Neural cell (in vitro differentiated cells): ENCODE data around the gene ZBTB46. TPM values are rescaled to one million over a fixed set of nuclear protein-coding genes. Genes with fewer than 3 reads are reported as not detected.

Experiments used
- H2AFZ ChIP-seq: fragments of 200-600, 300-800 bp; sonication (generic), shearing (Covaris generic); 2 replicates; pipeline ENCODE4 v1.6.0; 2014; ENCODE audit warnings: low read depth, mild to moderate bottlenecking, antibody characterized with exemption, low read length, moderate library complexity
- H3F3A ChIP-seq: fragments of 200-600 bp; shearing (Covaris generic); 2 replicates; pipeline ENCODE4 v1.6.1; 2016; ENCODE audit warnings: mild to moderate bottlenecking, moderate library complexity, mixed read lengths, antibody characterized with exemption, low read length; ENCODE audit not compliant: insufficient read depth, poor library complexity, severe bottlenecking
- H3K27ac ChIP-seq: fragments of 200-600, 300-800 bp; sonication (generic), shearing (Covaris generic); 2 replicates; pipeline ENCODE4 v1.5.1; 2014; ENCODE audit warnings: mild to moderate bottlenecking, low read length, moderate library complexity
- H3K27me3 ChIP-seq: fragments of 300-800, 200-600 bp; sonication (generic), shearing (Covaris generic); 2 replicates; pipeline ENCODE4 v1.6.0; 2014; ENCODE audit warnings: mild to moderate bottlenecking, low read depth, low read length, moderate library complexity; ENCODE audit not compliant: insufficient read depth
- H3K36me3 ChIP-seq: fragments of 300-800, 200-600 bp; sonication (generic), shearing (Covaris generic); 2 replicates; pipeline ENCODE4 v1.5.1; 2014; ENCODE audit warnings: mild to moderate bottlenecking, antibody characterized with exemption, low read length, moderate library complexity; ENCODE audit not compliant: insufficient read depth
- H3K4me2 ChIP-seq: fragments of 300-800, 200-600 bp; sonication (generic), shearing (Covaris generic); 2 replicates; pipeline ENCODE4 v1.6.0; 2014; ENCODE audit warnings: mild to moderate bottlenecking, low read length
- H3K4me3 ChIP-seq: fragments of 300-800, 200-600 bp; sonication (generic), shearing (Covaris generic); 2 replicates; pipeline ENCODE4 v1.5.1; 2014; ENCODE audit warnings: mild to moderate bottlenecking, low read length, moderate library complexity
- H3K79me2 ChIP-seq: fragments of 200-600 bp; shearing (Covaris generic); replicated peaks from 2 replicates; pipeline ENCODE4 v1.6.0; 2014; ENCODE audit warnings: mild to moderate bottlenecking, low read length, moderate library complexity; ENCODE audit not compliant: insufficient read depth
- H3K9ac ChIP-seq: fragments of 300-800, 200-600 bp; sonication (generic), shearing (Covaris generic); 2 replicates; pipeline ENCODE4 v1.6.1; 2016; ENCODE audit warnings: mild to moderate bottlenecking, low read length, mixed read lengths
- H3K9me2 ChIP-seq: fragments of 200-600 bp; shearing (Covaris generic); 2 replicates; pipeline ENCODE4 v1.6.1; 2016; ENCODE audit warnings: mild to moderate bottlenecking, low read length, mixed read lengths; ENCODE audit not compliant: insufficient read depth
- H3K9me3 ChIP-seq: fragments of 200-600, 300-800 bp; sonication (generic), shearing (Covaris generic); 2 replicates; pipeline ENCODE4 v1.6.1; 2016; ENCODE audit warnings: mild to moderate bottlenecking, mixed run types, low read length, moderate library complexity, mixed read lengths
- H4K20me1 ChIP-seq: fragments of 200-600 bp; shearing (Covaris generic); 2 replicates; pipeline ENCODE4 v1.6.1; 2016; ENCODE audit warnings: mild to moderate bottlenecking, mixed run types; ENCODE audit not compliant: insufficient read depth
- CTCF ChIP-seq: fragments of 450-650 bp; IDR thresholded peaks from 2 replicates; pipeline ENCODE4 v1.5.1; 2014; ENCODE audit warnings: antibody characterized with exemption, mild to moderate bottlenecking, moderate library complexity; ENCODE audit not compliant: poor library complexity, severe bottlenecking
- EP300 ChIP-seq: fragments of 450-650 bp; conservative IDR thresholded peaks from 2 replicates; pipeline ENCODE4 v1.6.1; 2014; ENCODE audit warnings: antibody characterized with exemption, mild to moderate bottlenecking, moderate library complexity; ENCODE audit not compliant: poor library complexity, severe bottlenecking
- EZH2 ChIP-seq: fragments of 200-600, 300-800 bp; shearing (Covaris generic), sonication (generic); IDR thresholded peaks from 2 replicates; pipeline ENCODE4 v1.6.1; 2014; ENCODE audit warnings: antibody characterized with exemption, low read length, borderline replicate concordance, mild to moderate bottlenecking; ENCODE audit not compliant: insufficient read depth, poor library complexity, severe bottlenecking
- MXI1 ChIP-seq: fragments of 450-650 bp; conservative IDR thresholded peaks from 2 replicates; pipeline ENCODE4 v1.6.1; 2014; ENCODE audit warnings: antibody characterized with exemption, mild to moderate bottlenecking; ENCODE audit not compliant: poor library complexity, severe bottlenecking
- POLR2AphosphoS5 ChIP-seq: IDR thresholded peaks from 2 replicates; pipeline ENCODE4 v1.6.1; 2012
- RAD21 ChIP-seq: fragments of 450-650 bp; conservative IDR thresholded peaks from 2 replicates; pipeline ENCODE4 v1.6.1; 2014; ENCODE audit warnings: antibody characterized with exemption, mild to moderate bottlenecking, moderate library complexity
- REST ChIP-seq: IDR thresholded peaks from 2 replicates; pipeline ENCODE4 v1.6.1; 2012; ENCODE audit warnings: borderline replicate concordance
- SMC3 ChIP-seq: fragments of 450-650 bp; conservative IDR thresholded peaks from 2 replicates; pipeline ENCODE4 v1.6.1; 2014; ENCODE audit warnings: antibody characterized with exemption, mild to moderate bottlenecking, moderate library complexity; ENCODE audit not compliant: poor library complexity
- TAF1 ChIP-seq: IDR thresholded peaks from 2 replicates; pipeline ENCODE4 v1.6.1; 2012; ENCODE audit warnings: low read depth
- polyA plus RNA-seq: library from polyadenylated mRNA; depleted of rRNA; stranded (reverse); fragments of >200 nt; gene quantifications from 2 replicates; pipeline ENCODE4 v1.2.3, GENCODE V29; 2014

The ZBTB46 gene
- polyA plus RNA-seq, 1 donor from 2014 or later = 15.0 TPM

GRCh38 chr20:63831646-63831992 lies 555 bp upstream of the ZBTB46 start:
- no peak overlapping the region for H3K27ac ChIP-seq
- H3K9me2 ChIP-seq = no peaks in the 10 kb centered on the region
- no peak overlapping the region for H2AFZ ChIP-seq
- TF ChIP-seq MXI1 (no peak), POLR2AphosphoS5 (no peak), TAF1 (no peak), EP300 (no peak), CTCF (no peak), REST (no peak), EZH2 (no peak), SMC3 (no peak), RAD21 (no peak)
- peaks cover 12% of the 10 kb centered on the region for H3K27me3 ChIP-seq
- no peak overlapping the region for H3K4me2 ChIP-seq
- no peaks in the 10 kb centered on the region for H3K9me3 ChIP-seq
- peak overlapping the region; percentile 54 for H3K9ac ChIP-seq
- H3K36me3 ChIP-seq = no peaks in the 10 kb centered on the region
- H3K79me2 ChIP-seq = peaks cover 34% of the 10 kb centered on the region
- peak overlapping the region; percentile 60 for H3K4me3 ChIP-seq
- peaks cover 5% of the 10 kb centered on the region for H3F3A ChIP-seq
- H4K20me1 ChIP-seq = no peaks in the 10 kb centered on the region

- H3K9me3 ChIP-seq = no peaks in the 10 kb centered on the region
- H3K9ac ChIP-seq = peak overlapping the region; percentile 74
- no peaks in the 10 kb centered on the region for H3K36me3 ChIP-seq
- peaks cover 44% of the 10 kb centered on the region for H3K79me2 ChIP-seq
- H4K20me1 ChIP-seq = no peaks in the 10 kb centered on the region
- H3K4me3 ChIP-seq = peak overlapping the region; percentile 90
- H3K27ac ChIP-seq = peak overlapping the region; percentile 55
- H2AFZ ChIP-seq = no peak overlapping the region
- TF ChIP-seq MXI1 = peak; percentile 64
- no peak for TF ChIP-seq CTCF
- peaks cover 12% of the 10 kb centered on the region for H3K27me3 ChIP-seq
- no peaks in the 10 kb centered on the region for H3K9me2 ChIP-seq
- H3F3A ChIP-seq = peaks cover 5% of the 10 kb centered on the region
- peak overlapping the region; percentile 95 for H3K4me2 ChIP-seq
These were observed 874 bp downstream of the ZBTB46 start for GRCh38 chr20:63829945-63830835.
